NT2/D1 (cell line): ENCODE results near the gene DAZAP2.

ENCODE experiments used
- SUZ12 ChIP-seq: IDR thresholded peaks from 2 replicates; pipeline ENCODE4 v1.6.1; 2011; ENCODE audit not compliant: insufficient read length, insufficient read depth; ENCODE audit errors: extremely low read depth
- YY1 ChIP-seq: IDR thresholded peaks from 2 replicates; pipeline ENCODE4 v1.6.1; 2011; ENCODE audit not compliant: insufficient read length, insufficient read depth
- ZNF274 ChIP-seq: IDR thresholded peaks from 2 replicates; pipeline ENCODE4 v1.6.1; 2011; ENCODE audit warnings: mild to moderate bottlenecking, low read depth, low read length

DNA sequence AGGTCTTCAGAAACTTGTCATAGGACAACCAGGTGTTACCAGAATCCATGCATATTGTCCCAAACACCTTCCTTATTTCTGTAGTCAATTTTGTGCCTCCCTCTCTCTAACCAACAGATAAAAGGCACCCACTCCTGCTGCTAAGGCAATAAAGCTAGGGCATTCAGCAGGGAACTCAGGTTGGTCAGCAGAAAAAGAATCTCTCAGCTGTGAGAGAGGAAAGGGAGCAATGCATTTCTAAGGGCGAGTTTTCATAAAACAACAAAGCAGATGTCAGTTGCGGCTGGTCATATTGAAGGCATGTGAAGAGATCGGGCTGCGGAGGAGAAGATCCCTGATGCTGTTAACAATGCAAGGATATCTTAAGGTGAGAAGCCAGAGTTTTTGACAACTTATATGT is 13.4 kb upstream of the DAZAP2 start:
- TF ChIP-seq SUZ12 (no peak), YY1 (no peak), ZNF274 (no peak)
